ENCODE measurements around the gene GRAMD1B. TPM values are rescaled to one million over a fixed set of nuclear protein-coding genes. Genes with fewer than 3 reads are reported as not detected.

The GRAMD1B gene
- total RNA-seq, 2 experiments from 2014 or later = 16.1 to 21.8 TPM

DNA sequence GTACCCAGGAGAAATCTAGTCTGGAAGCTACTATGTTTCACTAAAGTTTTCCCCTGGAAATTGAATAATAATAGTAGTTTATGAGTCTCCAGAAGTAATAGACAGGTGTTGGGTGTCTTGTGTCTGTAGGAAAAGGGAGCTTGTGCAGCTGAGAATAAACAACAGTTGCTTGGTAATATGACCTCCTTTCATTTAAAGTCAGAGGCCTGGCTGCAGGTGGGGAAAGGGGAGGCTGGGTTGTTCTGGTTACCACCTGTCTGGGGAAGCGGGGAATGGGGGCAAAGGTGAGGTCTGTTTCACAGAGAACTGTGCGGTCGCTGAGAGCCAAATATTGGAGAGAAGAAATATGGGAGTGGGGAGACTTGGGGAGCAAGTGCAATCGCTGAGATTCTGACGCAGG, 3.3 kb upstream of the GRAMD1B start:
- H3K36me3 ChIP-seq (ENCODE audit: insufficient read depth, low read length) = no peaks in the 10 kb centered on the region
- H3K4me1 Mint-ChIP-seq (ENCODE audit: low read depth) = peaks cover 18% of the 10 kb centered on the region
- ChIA-PET CTCF (no interaction called here), POLR2A (interaction anchor here (1.0 to 1.9 kb wide), 2 partner anchors 11 to 19 kb away, joined by 4 to 5 read pairs; no protein-coding TSS in a partner anchor)
- no peak for DNase-seq
- H3K9me3 Mint-ChIP-seq = no peaks in the 10 kb centered on the region
- peaks cover 18% of the 10 kb centered on the region for H3K4me1 ChIP-seq (ENCODE audit: insufficient read depth, low read length)
- no peak overlapping the region for H3K4me3 ChIP-seq (ENCODE audit: low read length)
- no peaks in the 10 kb centered on the region for H3K9me3 ChIP-seq (ENCODE audit: control insufficient read depth in 1 of 2, insufficient read depth in 1 of 2, low read length in 2 of 2)
- peaks cover 4% of the 10 kb centered on the region for H3K27me3 Mint-ChIP-seq
- TF ChIP-seq CTCF (IDR thresholded peaks at IDR 0.05) = no peak
- intact Hi-C loops (cut with DNase I, micrococcal nuclease) = no loop called here
- peaks cover 4% of the 10 kb centered on the region for H3K36me3 Mint-ChIP-seq (ENCODE audit: low read depth)
- H3K27me3 ChIP-seq (ENCODE audit: control insufficient read depth in 1 of 2, insufficient read depth in 2 of 2, low read length in 2 of 2) = no peaks in the 10 kb centered on the region
- no peak for ATAC-seq (ENCODE audit: poor library complexity)
- peak overlapping the region; percentile 43 for H3K4me3 Mint-ChIP-seq
- H3K27ac Mint-ChIP-seq = no peak overlapping the region
- no peak overlapping the region for H3K27ac ChIP-seq (ENCODE audit: low read depth in 1 of 2, low read length in 2 of 2)

DNA sequence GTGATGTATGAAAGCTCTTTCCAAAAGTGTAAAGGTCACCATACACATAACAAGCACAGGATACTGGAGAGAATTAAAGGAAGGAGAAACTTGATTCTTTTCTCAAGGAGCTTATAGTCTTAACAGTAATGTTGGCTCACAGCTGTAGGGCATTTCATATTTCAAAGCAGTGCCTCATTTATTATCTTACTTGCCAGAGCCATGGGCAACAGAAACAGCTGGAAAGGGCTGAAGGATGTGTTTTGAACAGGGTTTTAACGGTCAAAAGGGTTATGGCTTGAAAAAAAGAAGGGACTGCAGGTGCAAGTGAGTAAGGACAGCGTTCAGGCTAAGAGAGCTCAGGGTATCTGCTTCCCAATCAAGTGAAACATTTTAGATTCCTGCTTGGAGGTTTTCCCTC, 2.7 kb upstream of the GRAMD1B start:
- no peak overlapping the region for H3K27ac Mint-ChIP-seq
- Histone ChIP-seq H3K27ac (ENCODE audit: low read depth in 1 of 2, low read length in 2 of 2) (no peak overlapping the region), H3K4me3 (ENCODE audit: low read length) (no peak overlapping the region), H3K36me3 (ENCODE audit: insufficient read depth, low read length) (no peaks in the 10 kb centered on the region), H3K4me1 (ENCODE audit: insufficient read depth, low read length) (peaks cover 24% of the 10 kb centered on the region), H3K9me3 (ENCODE audit: control insufficient read depth in 1 of 2, insufficient read depth in 1 of 2, low read length in 2 of 2) (no peaks in the 10 kb centered on the region), H3K27me3 (ENCODE audit: control insufficient read depth in 1 of 2, insufficient read depth in 2 of 2, low read length in 2 of 2) (no peaks in the 10 kb centered on the region)
- peaks cover 4% of the 10 kb centered on the region for H3K36me3 Mint-ChIP-seq (ENCODE audit: low read depth)
- H3K4me1 Mint-ChIP-seq (ENCODE audit: low read depth) = peaks cover 24% of the 10 kb centered on the region
- no peak for TF ChIP-seq CTCF (IDR thresholded peaks at IDR 0.05)
- H3K4me3 Mint-ChIP-seq = peak overlapping the region; percentile 27
- DNase-seq = no peak
- peaks cover 4% of the 10 kb centered on the region for H3K27me3 Mint-ChIP-seq
- ATAC-seq (ENCODE audit: poor library complexity) = no peak
- POLR2A ChIA-PET = interaction anchor here (1.0 to 1.9 kb wide), 2 partner anchors 10 to 20 kb away, joined by 4 to 5 read pairs; no protein-coding TSS in a partner anchor
- intact Hi-C loops (cut with DNase I, micrococcal nuclease) = no loop called here
- no peaks in the 10 kb centered on the region for H3K9me3 Mint-ChIP-seq
- CTCF ChIA-PET = no interaction called here

GRCh38 chr11:123428116-123428715, 1.9 kb upstream of the GRAMD1B start:
- Histone ChIP-seq H3K4me3 (ENCODE audit: low read length) (no peak overlapping the region), H3K9me3 (ENCODE audit: control insufficient read depth in 1 of 2, insufficient read depth in 1 of 2, low read length in 2 of 2) (no peaks in the 10 kb centered on the region), H3K27ac (ENCODE audit: low read depth in 1 of 2, low read length in 2 of 2) (no peak overlapping the region), H3K36me3 (ENCODE audit: insufficient read depth, low read length) (no peaks in the 10 kb centered on the region), H3K4me1 (ENCODE audit: insufficient read depth, low read length) (peaks cover 24% of the 10 kb centered on the region), H3K27me3 (ENCODE audit: control insufficient read depth in 1 of 2, insufficient read depth in 2 of 2, low read length in 2 of 2) (no peaks in the 10 kb centered on the region)
- no peak for DNase-seq
- Mint-ChIP-seq H3K4me1 (ENCODE audit: low read depth) (peaks cover 28% of the 10 kb centered on the region), H3K27ac (peak overlapping the region; percentile 76), H3K9me3 (no peaks in the 10 kb centered on the region), H3K27me3 (no peaks in the 10 kb centered on the region), H3K4me3 (peak overlapping the region; percentile 96), H3K36me3 (ENCODE audit: low read depth) (peaks cover 4% of the 10 kb centered on the region)
- ChIA-PET CTCF (no interaction called here), POLR2A (interaction anchor here (1.9 kb wide), 1 partner anchor 21 kb away, joined by 5 read pairs; no protein-coding TSS in a partner anchor)
- no peak for TF ChIP-seq CTCF (IDR thresholded peaks at IDR 0.05)
- intact Hi-C loops (cut with DNase I, micrococcal nuclease) = no loop called here
- ATAC-seq (ENCODE audit: poor library complexity) = no peak

Measured in CD4-positive, alpha-beta T cell (primary cell).